SK-N-MC (cell line): ENCODE measurements around the gene GMDS.

Experiments used
- EZH2 ChIP-seq: fragments of 200-600 bp; sonication (generic); IDR thresholded peaks from one replicate; pipeline ENCODE4 v1.6.1; 2017; ENCODE audit warnings: antibody characterized with exemption
- FOXP2 ChIP-seq: optimal IDR thresholded peaks from 2 replicates; pipeline ENCODE3; 2011; ENCODE audit warnings: mild to moderate bottlenecking, moderate library complexity; ENCODE audit not compliant: insufficient read depth; ENCODE audit errors: extremely low read length, control extremely low read depth
- POLR2AphosphoS5 ChIP-seq: IDR thresholded peaks from 2 replicates; pipeline ENCODE4 v1.6.1; 2012; ENCODE audit warnings: mild to moderate bottlenecking, low read depth, low read length, borderline replicate concordance

- no peak for TF ChIP-seq POLR2AphosphoS5
- no peak for TF ChIP-seq EZH2
- TF ChIP-seq FOXP2 = no peak
These were observed 110.0 kb downstream of the GMDS start for GRCh38 chr6:2135401-2135800.
